Measurements from ENCODE around the gene PCDHA3.

DNA sequence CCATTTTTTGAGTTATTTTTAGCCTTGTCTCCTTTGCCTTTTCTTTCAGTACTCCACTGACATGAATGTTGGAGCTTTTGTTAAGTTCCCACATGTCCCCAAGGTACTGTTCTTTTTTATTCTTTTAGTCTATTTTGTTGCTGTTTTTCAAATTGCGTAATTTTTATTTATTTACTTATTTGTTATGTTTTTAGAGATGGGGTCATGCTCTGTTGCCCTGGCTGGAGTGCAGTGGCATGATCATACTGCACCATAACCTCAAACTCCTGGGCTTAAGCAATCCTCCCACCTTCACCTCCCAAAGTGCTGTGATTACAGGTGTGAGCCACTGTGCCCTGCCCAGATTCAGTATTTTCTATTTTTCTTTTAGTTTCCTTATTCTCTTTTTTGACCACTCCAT, 20.3 kb upstream of the PCDHA3 start:
- TF ChIP-seq, protein P1, sequence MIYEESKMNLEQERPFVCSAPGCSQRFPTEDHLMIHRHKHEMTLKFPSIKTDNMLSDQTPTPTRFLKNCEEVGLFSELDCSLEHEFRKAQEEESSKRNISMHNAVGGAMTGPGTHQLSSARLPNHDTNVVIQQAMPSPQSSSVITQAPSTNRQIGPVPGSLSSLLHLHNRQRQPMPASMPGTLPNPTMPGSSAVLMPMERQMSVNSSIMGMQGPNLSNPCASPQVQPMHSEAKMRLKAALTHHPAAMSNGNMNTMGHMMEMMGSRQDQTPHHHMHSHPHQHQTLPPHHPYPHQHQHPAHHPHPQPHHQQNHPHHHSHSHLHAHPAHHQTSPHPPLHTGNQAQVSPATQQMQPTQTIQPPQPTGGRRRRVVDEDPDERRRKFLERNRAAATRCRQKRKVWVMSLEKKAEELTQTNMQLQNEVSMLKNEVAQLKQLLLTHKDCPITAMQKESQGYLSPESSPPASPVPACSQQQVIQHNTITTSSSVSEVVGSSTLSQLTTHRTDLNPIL (CRISPR knock-in tag; IDR thresholded peaks at IDR 0.05; ENCODE audit: low read depth), result no peak
- TF ChIP-seq ISL1 (CRISPR knock-in tag; IDR thresholded peaks at IDR 0.05) (no peak), ZFP3 (CRISPR knock-in tag; IDR thresholded peaks at IDR 0.05) (no peak), GLIS3 (CRISPR knock-in tag; IDR thresholded peaks at IDR 0.05) (no peak), ZNF565 (CRISPR knock-in tag; conservative IDR thresholded peaks at IDR 0.05; ENCODE audit: low read depth) (no peak), BACH2 (CRISPR knock-in tag; IDR thresholded peaks at IDR 0.05; ENCODE audit: borderline replicate concordance) (no peak), ARNTL (CRISPR knock-in tag; IDR thresholded peaks at IDR 0.05; ENCODE audit: borderline replicate concordance, low read depth) (no peak), ZNF8 (CRISPR knock-in tag; IDR thresholded peaks at IDR 0.05) (no peak), ZNF70 (CRISPR knock-in tag; IDR thresholded peaks at IDR 0.05) (no peak)
- TF ChIP-seq, protein P2, sequence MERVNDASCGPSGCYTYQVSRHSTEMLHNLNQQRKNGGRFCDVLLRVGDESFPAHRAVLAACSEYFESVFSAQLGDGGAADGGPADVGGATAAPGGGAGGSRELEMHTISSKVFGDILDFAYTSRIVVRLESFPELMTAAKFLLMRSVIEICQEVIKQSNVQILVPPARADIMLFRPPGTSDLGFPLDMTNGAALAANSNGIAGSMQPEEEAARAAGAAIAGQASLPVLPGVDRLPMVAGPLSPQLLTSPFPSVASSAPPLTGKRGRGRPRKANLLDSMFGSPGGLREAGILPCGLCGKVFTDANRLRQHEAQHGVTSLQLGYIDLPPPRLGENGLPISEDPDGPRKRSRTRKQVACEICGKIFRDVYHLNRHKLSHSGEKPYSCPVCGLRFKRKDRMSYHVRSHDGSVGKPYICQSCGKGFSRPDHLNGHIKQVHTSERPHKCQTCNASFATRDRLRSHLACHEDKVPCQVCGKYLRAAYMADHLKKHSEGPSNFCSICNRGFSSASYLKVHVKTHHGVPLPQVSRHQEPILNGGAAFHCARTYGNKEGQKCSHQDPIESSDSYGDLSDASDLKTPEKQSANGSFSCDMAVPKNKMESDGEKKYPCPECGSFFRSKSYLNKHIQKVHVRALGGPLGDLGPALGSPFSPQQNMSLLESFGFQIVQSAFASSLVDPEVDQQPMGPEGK (CRISPR knock-in tag; IDR thresholded peaks at IDR 0.05; ENCODE audit: borderline replicate concordance), result no peak
